ENCODE measurements around the gene CCDC87. TPM values are rescaled to one million over a fixed set of nuclear protein-coding genes. Genes with fewer than 3 reads are reported as not detected.
"Not testable (repeated sequence)": the region's sequence is repeated elsewhere in the genome, so short reads cannot be mapped to it uniquely, and the experiment has no call there.

Gene CCDC87
- total and polyA plus RNA-seq, 12 donors, result 0.13 to 0.90 (median 0.47) TPM

GRCh38 chr11:66543263-66544107 is 49.4 kb downstream of the CCDC87 start:
- Histone ChIP-seq H3K27ac (peak overlapping the region in 2 of 5 donors; percentile 35 to 49), H3K9me3 (replicated peaks in 1 of 3) (no peaks in the 10 kb centered on the region), H3K27me3 (no peaks in the 10 kb centered on the region), H3K4me1 (replicated peaks in 1 of 2) (peaks cover 10 to 18% of the 10 kb centered on the region in 2 donors), H3K4me3 (no peak overlapping the region), H3K36me3 (replicated peaks in 1 of 2) (peaks cover 0 to 18% of the 10 kb centered on the region in 2 donors)
- intact Hi-C loops (cut with DNase I), result loop anchor here in 1 of 2 donors (10.0 kb wide), 1 partner anchor 59 kb away; the partner anchor contains the start of gene DPP3
- 44 to 79% (median 50%) methylated on average over 8 to 26 of the region's 26 CpGs for WGBS, 4 donors
- DNase-seq, result peak in 6 of 7 donors; percentile 36 to 85 (median 46)
- TF ChIP-seq POLR2A (IDR thresholded peaks at IDR 0.05), result no peak
- TF ChIP-seq, protein P1, sequence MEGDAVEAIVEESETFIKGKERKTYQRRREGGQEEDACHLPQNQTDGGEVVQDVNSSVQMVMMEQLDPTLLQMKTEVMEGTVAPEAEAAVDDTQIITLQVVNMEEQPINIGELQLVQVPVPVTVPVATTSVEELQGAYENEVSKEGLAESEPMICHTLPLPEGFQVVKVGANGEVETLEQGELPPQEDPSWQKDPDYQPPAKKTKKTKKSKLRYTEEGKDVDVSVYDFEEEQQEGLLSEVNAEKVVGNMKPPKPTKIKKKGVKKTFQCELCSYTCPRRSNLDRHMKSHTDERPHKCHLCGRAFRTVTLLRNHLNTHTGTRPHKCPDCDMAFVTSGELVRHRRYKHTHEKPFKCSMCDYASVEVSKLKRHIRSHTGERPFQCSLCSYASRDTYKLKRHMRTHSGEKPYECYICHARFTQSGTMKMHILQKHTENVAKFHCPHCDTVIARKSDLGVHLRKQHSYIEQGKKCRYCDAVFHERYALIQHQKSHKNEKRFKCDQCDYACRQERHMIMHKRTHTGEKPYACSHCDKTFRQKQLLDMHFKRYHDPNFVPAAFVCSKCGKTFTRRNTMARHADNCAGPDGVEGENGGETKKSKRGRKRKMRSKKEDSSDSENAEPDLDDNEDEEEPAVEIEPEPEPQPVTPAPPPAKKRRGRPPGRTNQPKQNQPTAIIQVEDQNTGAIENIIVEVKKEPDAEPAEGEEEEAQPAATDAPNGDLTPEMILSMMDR (IDR thresholded peaks at IDR 0.05), result peak in 3 of 6 experiments; percentile 15 to 46 (median 45)

DNA sequence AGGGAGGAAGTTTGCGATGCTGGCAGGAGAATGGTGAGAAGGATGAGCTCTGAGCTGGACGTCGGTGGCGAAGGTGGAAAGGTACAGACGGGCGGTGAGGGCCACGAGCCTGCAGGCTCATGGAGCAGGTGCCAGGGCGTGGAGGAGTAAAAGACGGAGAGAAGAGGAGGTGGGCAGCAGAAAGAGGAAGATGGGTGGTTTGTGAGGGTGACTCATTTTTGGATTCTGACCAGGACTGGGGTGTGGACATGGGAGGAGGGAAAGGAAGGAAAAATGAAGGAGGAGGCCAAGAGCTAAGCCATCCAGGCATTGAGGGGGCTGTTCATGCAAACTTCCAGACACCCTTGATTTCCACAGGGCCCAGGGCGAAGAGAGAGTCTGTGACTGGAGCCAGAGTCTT is 50.5 kb downstream of the CCDC87 start:
- Histone ChIP-seq H3K36me3 (replicated peaks in 1 of 2) (peaks cover 0 to 18% of the 10 kb centered on the region in 2 donors), H3K4me3 (no peak overlapping the region), H3K9me3 (replicated peaks in 1 of 3) (no peaks in the 10 kb centered on the region), H3K27ac (no peak overlapping the region), H3K4me1 (replicated peaks in 1 of 2) (peaks cover 10 to 18% of the 10 kb centered on the region in 2 donors), H3K27me3 (no peaks in the 10 kb centered on the region)
- WGBS, 4 donors, result 85 to 89% (median 86%) methylated on average over 10 of the region's 10 CpGs
- TF ChIP-seq, protein P1 (IDR thresholded peaks at IDR 0.05), result no peak
- no peak for TF ChIP-seq POLR2A (IDR thresholded peaks at IDR 0.05)
- intact Hi-C loops (cut with DNase I), result loop anchor here in 1 of 2 donors (10.0 kb wide), 1 partner anchor 58 kb away; the partner anchor contains the start of gene DPP3
- no peak for DNase-seq

- intact Hi-C loops (cut with DNase I), result loop anchor here in 1 of 2 donors (10.0 kb wide), 1 partner anchor 57 kb away; the partner anchor contains the start of gene DPP3
- TF ChIP-seq POLR2A (IDR thresholded peaks at IDR 0.05), result no peak
- TF ChIP-seq, protein P1 (IDR thresholded peaks at IDR 0.05), result no peak
- 86 to 90% (median 89%) methylated on average over 4 of the region's 4 CpGs for WGBS, 4 donors
- no peak for DNase-seq
- H3K9me3 ChIP-seq (replicated peaks in 1 of 3), result no peaks in the 10 kb centered on the region
- H3K27me3 ChIP-seq, result no peaks in the 10 kb centered on the region
- H3K27ac ChIP-seq, result no peak overlapping the region
- H3K4me1 ChIP-seq (replicated peaks in 1 of 2), result peaks cover 10 to 18% of the 10 kb centered on the region in 2 donors
- H3K36me3 ChIP-seq (replicated peaks in 1 of 2), result peaks cover 0 to 18% of the 10 kb centered on the region in 2 donors
- H3K4me3 ChIP-seq, result no peak overlapping the region
These were observed 51.0 kb downstream of the CCDC87 start for GRCh38 chr11:66541892-66542291.

DNA sequence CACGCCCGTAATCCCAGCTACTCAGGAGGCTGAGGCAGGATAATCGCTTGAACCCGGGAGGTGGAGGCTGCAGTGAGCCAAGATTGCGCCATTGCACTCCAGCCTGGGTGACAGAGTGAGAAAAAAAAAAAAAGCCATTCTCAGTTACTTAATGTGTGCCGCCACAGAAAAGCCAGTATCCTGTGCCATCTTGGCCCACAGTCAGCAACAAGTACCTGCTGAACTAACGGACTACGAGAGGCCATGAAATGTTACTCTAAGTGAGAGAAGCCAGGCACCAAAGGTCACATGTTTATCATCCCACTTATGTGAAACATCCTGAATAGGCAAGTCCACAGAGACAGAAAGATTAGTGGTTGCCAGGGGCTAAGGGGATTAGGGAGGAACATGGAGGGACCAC is 52.3 kb downstream of the CCDC87 start:
- H3K27me3 ChIP-seq; H3K9me3 ChIP-seq (replicated peaks in 1 of 3); DNase-seq; H3K27ac ChIP-seq; H3K4me3 ChIP-seq: not testable (repeated sequence)
- Histone ChIP-seq H3K4me1 (replicated peaks in 1 of 2) (peaks cover 4 to 15% of the 10 kb centered on the region in 2 donors), H3K36me3 (replicated peaks in 1 of 2) (peaks cover 0 to 23% of the 10 kb centered on the region in 2 donors)
- 80 to 92% (median 88%) methylated on average over 6 to 8 of the region's 8 CpGs for WGBS, 4 donors
- intact Hi-C loops (cut with DNase I), result loop anchor here in 1 of 2 donors (10.0 kb wide), 1 partner anchor 56 kb away; the partner anchor contains the start of gene DPP3

Small RNA genes within 50 kb of the gene (small RNA-seq; reads per million reads assigned to genes)
- gene RNU4-39P, result 0 to 0.12 reads per million in 2 donors

Other genes with a start within 250 kb of the CCDC87 start
- gene BRMS1, start 248.0 kb downstream of the CCDC87 start, total RNA-seq, result 10 to 100 TPM; 22.4 to 52.4 (median 41.6) TPM
- gene BRMS1, start 248.0 kb downstream of the CCDC87 start, polyA plus RNA-seq, result 10 to 100 TPM; 41.1 to 55.3 (median 53.8) TPM
- gene B4GAT1, start 245.4 kb downstream of the CCDC87 start, total RNA-seq, result 100 to 1,000 TPM in 1 of 9 donors, 10 to 100 TPM in 8; 36.1 to 115 (median 61.8) TPM
- gene B4GAT1, start 245.4 kb downstream of the CCDC87 start, polyA plus RNA-seq, result 10 to 100 TPM; 20.8 to 31.5 (median 24.6) TPM
- gene SLC29A2, start 221.3 kb downstream of the CCDC87 start, total RNA-seq, result 1 to 10 TPM in 6 of 9 donors, under 1 TPM in 2, not detected in 1; 0.84 to 2.5 (median 1.2) TPM
- gene SLC29A2, start 221.3 kb downstream of the CCDC87 start, polyA plus RNA-seq, result 1 to 10 TPM in 2 of 3 donors, under 1 TPM in 1; 0.48 to 4.7 (median 4.5) TPM
- gene NPAS4, start 172.0 kb downstream of the CCDC87 start, total RNA-seq, result under 1 TPM in 3 of 9 donors, not detected in 6; 0.06 to 0.55 (median 0.47) TPM
- under 1 TPM; 0.24 to 0.72 (median 0.26) TPM for gene NPAS4, start 172.0 kb downstream of the CCDC87 start, polyA plus RNA-seq
- 10 to 100 TPM; 27.7 to 53.8 (median 33.9) TPM for gene MRPL11, start 154.2 kb downstream of the CCDC87 start, total RNA-seq
- gene MRPL11, start 154.2 kb downstream of the CCDC87 start, polyA plus RNA-seq, result 10 to 100 TPM; 22.3 to 40.6 (median 27.3) TPM
- 10 to 100 TPM in 8 of 9 donors, 1 to 10 TPM in 1; 10.0 to 34.3 (median 21.1) TPM for gene PELI3, start 126.2 kb downstream of the CCDC87 start, total RNA-seq
- gene PELI3, start 126.2 kb downstream of the CCDC87 start, polyA plus RNA-seq, result 10 to 100 TPM in 2 of 3 donors, 1 to 10 TPM in 1; 6.4 to 24.5 (median 13.0) TPM
- gene DPP3, start 112.6 kb downstream of the CCDC87 start, total RNA-seq, result 10 to 100 TPM; 25.5 to 70.9 (median 43.3) TPM
- 10 to 100 TPM; 23.6 to 27.2 (median 24.3) TPM for gene DPP3, start 112.6 kb downstream of the CCDC87 start, polyA plus RNA-seq
- gene BBS1, start 82.4 kb downstream of the CCDC87 start, total RNA-seq, result 100 to 1,000 TPM in 2 of 9 donors, 10 to 100 TPM in 7; 27.7 to 132 (median 56.8) TPM
- 10 to 100 TPM; 24.1 to 39.5 (median 26.7) TPM for gene BBS1, start 82.4 kb downstream of the CCDC87 start, polyA plus RNA-seq
- 10 to 100 TPM in 8 of 9 donors, 1 to 10 TPM in 1; 9.4 to 34.7 (median 21.7) TPM for gene ZDHHC24, start 47.0 kb downstream of the CCDC87 start, total RNA-seq
- gene ZDHHC24, start 47.0 kb downstream of the CCDC87 start, polyA plus RNA-seq, result 10 to 100 TPM in 1 of 3 donors, 1 to 10 TPM in 2; 8.6 to 12.8 (median 9.7) TPM
- under 1 TPM in 2 of 9 donors, not detected in 7; 0.06 to 0.26 TPM for gene ACTN3, start 46.2 kb downstream of the CCDC87 start, total RNA-seq
- under 1 TPM; 0.09 to 0.16 (median 0.13) TPM for gene ACTN3, start 46.2 kb downstream of the CCDC87 start, polyA plus RNA-seq
- 100 to 1,000 TPM in 8 of 9 donors, 10 to 100 TPM in 1; 57.4 to 264 (median 181) TPM for gene CTSF, start 24.5 kb downstream of the CCDC87 start, total RNA-seq
- 10 to 100 TPM; 37.0 to 54.6 (median 44.4) TPM for gene CTSF, start 24.5 kb downstream of the CCDC87 start, polyA plus RNA-seq
- 10 to 100 TPM; 21.9 to 83.5 (median 43.8) TPM for gene CCS, start 122 bp upstream of the CCDC87 start, total RNA-seq
- 100 to 1,000 TPM in 2 of 3 donors, 10 to 100 TPM in 1; 22.7 to 204 (median 188) TPM for gene CCS, start 122 bp upstream of the CCDC87 start, polyA plus RNA-seq
- 100 to 1,000 TPM in 1 of 9 donors, 10 to 100 TPM in 8; 32.3 to 106 (median 44.1) TPM for gene RBM14, start 23.6 kb upstream of the CCDC87 start, total RNA-seq
- 10 to 100 TPM; 29.1 to 96.7 (median 39.1) TPM for gene RBM14, start 23.6 kb upstream of the CCDC87 start, polyA plus RNA-seq
- 100 to 1,000 TPM in 7 of 9 donors, 10 to 100 TPM in 2; 89.9 to 243 (median 139) TPM for gene RBM4, start 45.6 kb upstream of the CCDC87 start, total RNA-seq
- 100 to 1,000 TPM in 1 of 3 donors, 10 to 100 TPM in 2; 70.0 to 205 (median 79.4) TPM for gene RBM4, start 45.6 kb upstream of the CCDC87 start, polyA plus RNA-seq
- 10 to 100 TPM in 8 of 9 donors, 1 to 10 TPM in 1; 9.9 to 40.3 (median 18.9) TPM for gene RBM4B, start 84.8 kb upstream of the CCDC87 start, total RNA-seq
- gene RBM4B, start 84.8 kb upstream of the CCDC87 start, polyA plus RNA-seq, result 10 to 100 TPM; 20.9 to 29.8 (median 23.3) TPM
- gene SPTBN2, start 136.2 kb upstream of the CCDC87 start, total RNA-seq, result 10 to 100 TPM in 8 of 9 donors, 1 to 10 TPM in 1; 7.2 to 81.8 (median 63.7) TPM
- 10 to 100 TPM; 19.7 to 78.9 (median 28.5) TPM for gene SPTBN2, start 136.2 kb upstream of the CCDC87 start, polyA plus RNA-seq